Esophagus muscularis mucosa (tissue), 4 donors: ENCODE data around the gene WNT7B. TPM values are rescaled to one million over a fixed set of nuclear protein-coding genes. Genes with fewer than 3 reads are reported as not detected.
"Not testable (repeated sequence)": the region's sequence is repeated elsewhere in the genome, so short reads cannot be mapped to it uniquely, and the experiment has no call there.

Source experiments
- DNase-seq: peaks from one replicate; pipeline ENCODE4 v3.0.0-alpha.2; 2017; ENCODE audit errors: extremely low spot score
- H3K27ac ChIP-seq, 4 donors: fragments of 200-600 bp; sonication (generic); replicated peaks in 1 of 4; 1 replicate in 3 of 4; 2 replicates in 1 of 4; pipeline ENCODE4 v1.5.1; 2016 to 2019; ENCODE audit warnings: mild to moderate bottlenecking in 1 of 4
- H3K27me3 ChIP-seq, 4 donors: fragments of 200-600 bp; sonication (generic); one replicate each; pipeline versions ENCODE4 v1.5.1 to v1.6.0; 2016 to 2019
- H3K36me3 ChIP-seq, 4 donors: fragments of 200-600 bp; sonication (generic); one replicate each; pipeline ENCODE4 v1.5.1; 2016 to 2019
- H3K4me1 ChIP-seq, 4 donors: fragments of 200-600 bp; sonication (generic); one replicate each; pipeline ENCODE4 v1.5.1; 2016 to 2019
- H3K4me3 ChIP-seq, 4 donors: fragments of 200-600 bp; sonication (generic); 1 replicate in 2 of 4; 2 replicates in 2 of 4; pipeline ENCODE4 v1.5.1; 2016 to 2019; ENCODE audit warnings: mild to moderate bottlenecking in 4 of 4, moderate library complexity in 1 of 4
- H3K9me3 ChIP-seq, 4 donors: fragments of 200-600 bp; sonication (generic); 1 replicate in 3 of 4; 2 replicates in 1 of 4; pipeline ENCODE4 v1.5.1; 2016 to 2019
- EP300 ChIP-seq: sonication (generic); formaldehyde crosslinking; IDR thresholded peaks from one replicate; pipeline ENCODE4 v1.6.1; 2017; ENCODE audit warnings: antibody characterized with exemption
- POLR2A ChIP-seq: fragments of 450-650 bp; IDR thresholded peaks from one replicate; pipeline ENCODE4 v1.6.1; 2017; ENCODE audit warnings: antibody characterized with exemption, moderate library complexity, mild to moderate bottlenecking, low read depth
- POLR2AphosphoS5 ChIP-seq, 2 donors: sonication (generic); formaldehyde crosslinking; IDR thresholded peaks; one replicate each; pipeline ENCODE4 v1.6.1; 2017; ENCODE audit warnings: antibody characterized with exemption in 2 of 2
- WGBS: methylation state at CpG from one replicate; pipeline ENCODE4 v1.1.5; 2018; 5-methylcytosine and 5-hydroxymethylcytosine counted together
- intact Hi-C: fragments of 100-400 bp; cut with DNase I; formaldehyde crosslinking; loops from one replicate; pipeline ENCODE4 v1.15.1; 2023
- total RNA-seq, 4 donors: library from RNA; depleted of rRNA; stranded (reverse); fragments of >200 nt; gene quantifications; one replicate each; pipeline versions ENCODE4 v1.1.0 to v1.2.1, GENCODE V29; 2016
- TF ChIP-seq, protein P1 (sequence below), 3 experiments: fragments of 200-600 bp in 2 of 3; fragments of 450-650 bp in 1 of 3; sonication (generic) in 2 of 3; IDR thresholded peaks; one replicate each; pipeline ENCODE4 v1.5.1; 2017 to 2019; ENCODE audit warnings: antibody characterized with exemption in 3 of 3, mild to moderate bottlenecking in 2 of 3, moderate library complexity in 1 of 3

The WNT7B gene
- total RNA-seq, 4 donors from 2014 or later, result not detected

DNA sequence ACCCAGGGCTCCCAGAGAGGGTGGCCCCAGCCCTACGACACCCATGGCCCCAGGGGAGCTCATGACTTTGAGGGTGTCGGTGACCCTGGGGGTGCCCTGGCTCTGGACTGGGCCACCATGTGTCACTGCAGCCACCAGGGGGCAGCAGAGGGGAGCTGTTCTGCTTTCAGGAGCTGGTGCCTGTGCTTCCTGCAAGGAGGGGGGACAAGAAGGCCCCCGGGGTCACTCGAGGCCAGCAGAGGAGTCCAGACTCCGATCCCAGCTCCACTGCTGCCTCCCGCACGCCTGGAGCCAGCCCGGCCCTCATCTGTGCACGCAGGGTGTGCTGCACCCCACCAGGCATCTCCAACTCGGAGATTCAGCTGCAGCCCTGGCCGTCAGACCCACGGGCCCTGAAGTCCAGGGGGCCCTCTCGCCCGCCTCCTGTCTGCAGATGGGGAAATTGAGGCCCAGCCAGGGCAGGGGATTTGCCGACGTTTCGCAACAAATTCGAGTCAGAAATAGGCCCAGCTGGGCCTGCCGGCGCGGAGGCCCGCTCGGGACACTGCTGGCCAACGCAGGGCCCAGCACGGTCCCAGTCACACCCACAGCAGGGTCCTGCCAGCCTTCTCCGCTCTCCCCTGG, 29.5 kb upstream of the WNT7B start:
- Histone ChIP-seq H3K27me3 (no peaks in the 10 kb centered on the region), H3K4me3 (peak overlapping the region; percentile 15 to 37 (median 22)), H3K27ac (peak overlapping the region; percentile 84 to 97 (median 92)), H3K4me1 (peaks cover 44 to 70% (median 56%) of the 10 kb centered on the region in 4 donors), H3K36me3 (no peaks in the 10 kb centered on the region), H3K9me3 (peaks cover 0 to 9% (median 4%) of the 10 kb centered on the region in 4 donors)
- peak; percentile 97 for DNase-seq
- TF ChIP-seq POLR2AphosphoS5 (IDR thresholded peaks at IDR 0.05) (peak in 1 of 2 donors; percentile 71), EP300 (no peak), POLR2A (peak; percentile 5)
- TF ChIP-seq, protein P1, sequence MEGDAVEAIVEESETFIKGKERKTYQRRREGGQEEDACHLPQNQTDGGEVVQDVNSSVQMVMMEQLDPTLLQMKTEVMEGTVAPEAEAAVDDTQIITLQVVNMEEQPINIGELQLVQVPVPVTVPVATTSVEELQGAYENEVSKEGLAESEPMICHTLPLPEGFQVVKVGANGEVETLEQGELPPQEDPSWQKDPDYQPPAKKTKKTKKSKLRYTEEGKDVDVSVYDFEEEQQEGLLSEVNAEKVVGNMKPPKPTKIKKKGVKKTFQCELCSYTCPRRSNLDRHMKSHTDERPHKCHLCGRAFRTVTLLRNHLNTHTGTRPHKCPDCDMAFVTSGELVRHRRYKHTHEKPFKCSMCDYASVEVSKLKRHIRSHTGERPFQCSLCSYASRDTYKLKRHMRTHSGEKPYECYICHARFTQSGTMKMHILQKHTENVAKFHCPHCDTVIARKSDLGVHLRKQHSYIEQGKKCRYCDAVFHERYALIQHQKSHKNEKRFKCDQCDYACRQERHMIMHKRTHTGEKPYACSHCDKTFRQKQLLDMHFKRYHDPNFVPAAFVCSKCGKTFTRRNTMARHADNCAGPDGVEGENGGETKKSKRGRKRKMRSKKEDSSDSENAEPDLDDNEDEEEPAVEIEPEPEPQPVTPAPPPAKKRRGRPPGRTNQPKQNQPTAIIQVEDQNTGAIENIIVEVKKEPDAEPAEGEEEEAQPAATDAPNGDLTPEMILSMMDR (IDR thresholded peaks at IDR 0.05), result peak; percentile 87 to 97 (median 95)
- intact Hi-C loops, result loop anchor here (1.0 kb wide), 1 partner anchor 110 kb away; no protein-coding TSS in a partner anchor
- 3% methylated on average over 6 of the region's 26 CpGs for WGBS

DNA sequence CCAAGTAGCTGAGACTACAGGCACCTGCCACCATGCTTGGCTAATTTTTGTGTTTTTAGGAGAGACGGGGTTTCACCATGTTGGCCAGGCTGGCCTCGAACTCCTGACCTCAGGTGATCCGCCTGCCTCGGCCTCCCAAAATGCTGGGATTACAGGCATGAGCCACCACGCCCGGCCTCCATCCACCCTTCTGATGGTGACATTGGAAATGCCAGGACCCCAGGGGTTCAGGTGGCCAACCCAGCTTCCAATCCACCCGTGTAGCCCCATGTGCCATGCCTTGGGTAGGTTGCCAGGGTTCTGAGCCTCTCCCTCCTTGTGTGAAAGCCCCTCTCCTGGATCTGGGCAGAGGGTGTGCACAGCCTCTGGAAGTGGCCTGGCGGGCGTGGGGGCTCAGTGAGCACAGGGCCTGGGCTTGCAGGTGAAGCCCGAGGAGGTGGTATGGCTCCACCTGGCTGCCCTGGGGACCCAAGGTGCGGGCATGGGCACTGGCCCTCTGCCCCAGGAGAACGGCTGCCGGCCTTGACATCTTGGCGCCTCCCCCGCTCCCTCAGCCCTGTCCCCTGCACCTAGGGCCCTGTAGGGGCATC, 28.2 kb upstream of the WNT7B start:
- DNase-seq, H3K9me3 ChIP-seq, H3K36me3 ChIP-seq, H3K4me3 ChIP-seq, H3K27ac ChIP-seq, intact Hi-C loops, H3K27me3 ChIP-seq: not testable (repeated sequence)
- peaks cover 56 to 78% (median 60%) of the 10 kb centered on the region in 4 donors for H3K4me1 ChIP-seq
- 94% methylated on average over 15 of the region's 15 CpGs for WGBS

DNA sequence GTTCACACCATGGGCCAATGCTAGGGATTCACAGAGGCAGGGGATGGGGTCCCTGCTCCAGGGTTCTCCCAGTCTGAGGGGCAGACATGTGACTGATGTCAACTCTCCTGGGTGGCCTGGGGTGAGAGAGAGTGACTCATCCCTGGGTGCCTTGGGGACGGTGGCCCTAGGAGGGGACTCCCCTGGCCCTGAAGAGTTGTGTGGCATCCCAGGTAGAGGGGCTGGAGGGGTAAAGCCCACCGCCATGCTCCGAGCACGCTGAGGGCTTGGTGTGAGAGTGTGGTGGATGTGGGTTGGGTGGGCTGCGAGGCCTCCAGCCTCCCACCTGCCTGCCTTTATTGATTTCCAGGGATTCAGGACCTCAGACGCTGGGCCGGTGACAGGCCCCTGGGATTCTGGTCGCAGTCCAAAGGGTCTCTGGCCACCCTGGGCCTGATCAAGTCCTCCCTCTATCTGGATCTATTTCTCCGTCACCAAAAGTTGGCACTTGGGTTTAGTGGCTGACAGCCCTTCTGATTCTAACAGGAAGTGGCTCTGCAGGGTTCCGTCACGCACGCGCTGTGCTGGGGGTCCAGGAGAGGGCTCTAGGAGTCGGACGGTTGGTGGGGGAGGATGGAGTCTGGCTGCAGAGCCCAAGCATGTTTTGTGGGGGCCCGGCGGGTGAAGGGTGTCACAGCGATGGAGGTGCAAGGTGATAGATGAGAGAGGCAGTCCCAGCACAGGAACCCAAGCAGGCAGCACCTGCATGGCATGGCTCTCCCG, 27.3 kb upstream of the WNT7B start:
- TF ChIP-seq POLR2AphosphoS5 (IDR thresholded peaks at IDR 0.05) (no peak), EP300 (no peak), POLR2A (no peak)
- TF ChIP-seq, protein P1 (IDR thresholded peaks at IDR 0.05), result no peak
- no peak overlapping the region for H3K4me3 ChIP-seq
- H3K4me1 ChIP-seq, result peaks cover 57 to 87% (median 63%) of the 10 kb centered on the region in 4 donors
- H3K9me3 ChIP-seq, result peaks cover 0 to under 1% (median 0%) of the 10 kb centered on the region in 4 donors
- WGBS, result 79% methylated on average over 14 of the region's 19 CpGs
- no peak for DNase-seq
- H3K27me3 ChIP-seq, result no peaks in the 10 kb centered on the region
- H3K36me3 ChIP-seq, result no peaks in the 10 kb centered on the region
- intact Hi-C loops, result no loop called here
- H3K27ac ChIP-seq, result no peak overlapping the region

DNA sequence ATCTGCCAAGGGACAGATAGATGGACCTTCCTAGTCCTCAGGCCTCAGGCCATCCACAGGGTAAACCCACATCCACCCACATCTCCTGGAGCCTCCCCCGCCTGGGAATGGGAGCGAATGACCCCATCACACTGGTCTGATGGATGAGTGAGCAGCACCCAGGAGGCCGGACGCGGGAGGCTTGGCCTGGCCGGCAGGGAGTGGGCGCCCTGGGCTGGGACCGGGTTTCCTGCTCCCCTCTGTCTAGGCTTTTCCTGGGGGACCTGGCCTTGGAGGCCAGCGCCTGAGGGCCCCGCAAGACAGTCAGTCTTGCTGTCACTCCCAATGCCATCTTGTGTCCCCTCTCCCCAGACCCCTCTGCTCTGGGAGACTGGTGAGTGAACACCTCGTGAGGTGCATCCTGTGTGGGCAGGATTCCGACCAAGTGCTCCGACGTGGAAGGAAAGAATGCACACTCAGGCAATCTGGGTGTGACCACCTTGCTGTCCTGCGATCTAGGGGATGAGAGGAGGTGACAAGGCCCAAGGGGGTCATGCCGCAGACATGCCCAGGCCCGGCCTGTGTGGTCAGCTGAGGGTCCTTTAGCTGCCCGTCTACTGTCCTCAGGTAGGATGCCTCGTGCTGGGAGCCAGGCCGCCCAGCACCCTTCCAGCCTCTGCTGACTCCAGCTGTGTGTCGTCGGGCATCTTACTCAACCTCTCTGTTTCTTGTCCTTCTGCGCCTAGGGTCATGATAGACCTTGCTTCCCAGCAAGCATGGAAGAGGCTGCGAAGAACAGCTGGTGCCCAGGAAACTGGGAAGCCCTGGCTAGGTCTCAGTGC, 26.5 kb upstream of the WNT7B start:
- H3K9me3 ChIP-seq, result no peaks in the 10 kb centered on the region
- WGBS, result 95% methylated on average over 4 of the region's 24 CpGs
- no peak for TF ChIP-seq POLR2A
- TF ChIP-seq, protein P1 (IDR thresholded peaks at IDR 0.05), result no peak
- TF ChIP-seq POLR2AphosphoS5 (IDR thresholded peaks at IDR 0.05), result no peak
- TF ChIP-seq EP300, result no peak
- DNase-seq, result no peak
- no peak overlapping the region for H3K4me3 ChIP-seq
- no peaks in the 10 kb centered on the region for H3K27me3 ChIP-seq
- peak overlapping the region in 2 of 4 donors; percentile 3 to 18 for H3K27ac ChIP-seq
- intact Hi-C loops, result no loop called here
- H3K36me3 ChIP-seq, result no peaks in the 10 kb centered on the region
- H3K4me1 ChIP-seq, result peaks cover 62 to 88% (median 66%) of the 10 kb centered on the region in 4 donors
